GM12864 (cell line): ENCODE measurements around the gene NLGN1.

ENCODE experiments used
- DNase-seq: peaks from one replicate; pipeline ENCODE4 v3.0.0-alpha.2; 2011; ENCODE audit warnings: low read depth
- H3K4me3 ChIP-seq: 2 replicates; pipeline ENCODE4 v1.5.1; 2011; ENCODE audit warnings: mild to moderate bottlenecking, low read depth, low read length, control low read depth
- CTCF ChIP-seq: IDR thresholded peaks from 2 replicates; pipeline ENCODE4 v1.5.1; 2011; ENCODE audit warnings: low read depth, mild to moderate bottlenecking, moderate library complexity, low read length, control low read depth, inconsistent platforms; ENCODE audit errors: missing control alignments

The NLGN1 gene

GRCh38 chr3:173730391-173730790, 332.8 kb downstream of the NLGN1 start:
- H3K4me3 ChIP-seq, result no peak overlapping the region
- no peak for TF ChIP-seq CTCF
- no peak for DNase-seq

GRCh38 chr3:173732237-173732636, 334.7 kb downstream of the NLGN1 start:
- TF ChIP-seq CTCF, result no peak
- H3K4me3 ChIP-seq, result no peak overlapping the region
- no peak for DNase-seq

- no peak for DNase-seq
- H3K4me3 ChIP-seq, result no peak overlapping the region
- TF ChIP-seq CTCF, result peak; percentile 15
These were observed 335.6 kb downstream of the NLGN1 start for GRCh38 chr3:173733029-173733652.

GRCh38 chr3:173734473-173734872, 336.9 kb downstream of the NLGN1 start:
- H3K4me3 ChIP-seq, result no peak overlapping the region
- no peak for DNase-seq
- TF ChIP-seq CTCF, result no peak

GRCh38 chr3:173734895-173735294, 337.4 kb downstream of the NLGN1 start:
- no peak for TF ChIP-seq CTCF
- DNase-seq, result no peak
- H3K4me3 ChIP-seq, result no peak overlapping the region

- TF ChIP-seq CTCF, result no peak
- DNase-seq, result no peak
- no peak overlapping the region for H3K4me3 ChIP-seq
These were observed 338.3 kb downstream of the NLGN1 start for GRCh38 chr3:173735841-173736240.

- no peak overlapping the region for H3K4me3 ChIP-seq
- no peak for TF ChIP-seq CTCF
- DNase-seq, result no peak
These were observed 339.7 kb downstream of the NLGN1 start for GRCh38 chr3:173737167-173737808.
